ENCODE measurements around the gene PDE2A. TPM values are rescaled to one million over a fixed set of nuclear protein-coding genes. Genes with fewer than 3 reads are reported as not detected.

Gene PDE2A
- polyA plus RNA-seq, 1 donor = 13.6 TPM

DNA sequence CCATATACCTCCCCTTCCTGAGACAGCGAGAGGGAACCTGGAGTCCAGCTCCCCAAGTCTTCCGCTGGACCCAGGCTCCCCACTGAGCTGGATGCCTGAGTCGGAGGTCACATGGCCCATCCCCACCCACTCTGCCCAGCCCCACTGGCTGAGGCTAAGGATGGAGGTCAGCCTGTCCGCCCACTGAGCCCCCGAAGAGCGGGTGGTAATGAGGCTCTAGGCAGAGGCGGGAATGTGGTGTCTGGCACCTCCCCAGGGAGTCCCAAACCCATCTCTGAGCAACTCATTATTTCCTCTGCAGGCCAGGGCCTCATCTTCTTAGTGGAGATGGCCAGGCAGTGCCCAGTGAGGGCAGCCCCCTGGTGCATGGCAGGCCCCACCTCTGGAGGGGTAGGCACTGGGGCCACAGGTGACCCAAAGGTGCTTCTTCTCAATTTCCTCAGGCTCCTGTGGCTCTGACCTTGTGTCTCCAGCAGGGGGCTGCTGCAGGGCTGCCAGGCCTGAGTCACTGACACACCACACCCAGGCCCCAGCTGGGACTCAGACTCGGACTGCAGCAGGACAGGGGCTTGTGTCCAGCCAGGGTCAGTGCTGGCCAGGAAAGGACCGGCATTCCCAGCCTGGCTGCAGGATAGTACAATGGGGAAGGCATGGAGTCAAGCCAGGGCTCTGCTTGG lies 10.2 kb upstream of the PDE2A start:
- no peak for DNase-seq

- peak; percentile 41 for DNase-seq
These were observed 9.6 kb upstream of the PDE2A start for GRCh38 chr11:72683782-72684200.

DNA sequence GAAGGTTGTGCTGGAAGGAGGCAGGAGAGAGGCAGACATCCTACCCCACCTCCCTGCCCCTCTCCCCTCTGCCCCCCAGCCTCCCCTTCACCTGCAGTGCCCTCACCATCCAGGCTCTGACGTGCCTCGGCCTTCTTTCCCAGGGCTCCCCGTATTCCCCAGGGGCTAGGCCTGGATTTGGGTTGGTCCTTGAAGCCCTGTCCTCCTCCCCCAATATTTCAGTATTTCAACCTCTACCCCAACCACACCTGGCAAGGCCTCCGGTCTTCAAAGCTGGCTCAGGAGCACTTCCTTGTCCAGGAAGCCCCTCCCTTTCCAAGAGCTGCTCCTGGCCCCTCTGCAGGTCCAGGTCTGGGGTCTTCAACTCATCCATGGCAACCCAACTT lies 8.6 kb upstream of the PDE2A start:
- DNase-seq = no peak

GRCh38 chr11:72682238-72682857 lies 8.1 kb upstream of the PDE2A start:
- no peak for DNase-seq

- no peak for DNase-seq
These were observed 7.3 kb upstream of the PDE2A start for GRCh38 chr11:72681226-72682153.

DNA sequence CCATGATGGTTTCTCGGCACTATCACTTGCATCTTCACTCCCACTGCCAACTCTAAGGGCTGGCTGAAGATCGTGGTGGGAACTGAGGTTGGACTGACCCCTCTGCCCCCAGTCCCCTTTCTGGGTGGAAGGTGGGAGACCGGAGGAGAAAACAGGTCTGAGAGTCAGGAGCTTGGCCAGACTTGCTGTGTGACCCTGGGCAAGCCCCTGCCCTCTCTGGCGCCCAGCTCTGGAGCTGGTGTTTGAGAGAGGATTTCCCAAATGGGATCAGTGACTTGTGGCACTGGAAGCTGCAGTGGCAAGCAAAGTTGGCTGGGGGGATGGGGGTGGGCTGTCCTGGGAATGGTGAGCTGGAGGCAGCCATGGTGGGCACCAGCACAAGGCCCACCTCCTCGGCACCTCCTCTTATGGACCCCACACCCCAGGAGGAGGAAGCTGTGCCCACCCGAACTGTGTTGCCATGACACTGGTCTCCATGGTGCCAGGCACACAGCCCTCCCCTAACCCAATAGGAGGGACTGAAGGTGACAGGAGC lies 6.5 kb upstream of the PDE2A start:
- DNase-seq = no peak

- DNase-seq = no peak
These were observed 5.6 kb upstream of the PDE2A start for GRCh38 chr11:72679869-72680268.

GRCh38 chr11:72678524-72678923 lies 4.3 kb upstream of the PDE2A start:
- no peak for DNase-seq

DNA sequence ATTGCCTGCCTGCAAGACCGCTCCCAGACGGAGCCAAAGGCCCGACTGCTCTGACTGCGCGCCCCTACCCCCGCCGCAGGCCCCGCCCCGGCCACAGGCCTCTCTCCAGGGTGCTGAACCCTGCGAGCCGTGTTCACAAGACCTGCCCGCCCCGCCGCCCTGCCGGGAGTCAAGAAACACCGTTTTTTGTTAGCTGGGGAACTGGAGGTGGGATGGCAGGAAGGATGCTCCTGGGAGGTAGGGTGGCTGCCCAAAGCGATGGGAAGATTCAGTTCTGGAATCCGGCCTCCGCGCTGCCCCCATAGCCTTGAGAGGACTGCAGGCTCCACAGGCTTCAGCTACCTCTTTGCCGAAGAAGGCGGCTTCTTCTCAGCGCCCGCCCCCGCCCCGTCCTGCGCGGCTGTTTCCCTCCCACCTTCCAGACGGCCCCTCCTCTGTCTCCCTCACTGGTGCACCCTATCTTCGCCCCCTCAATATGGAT lies 2.7 kb upstream of the PDE2A start:
- peak; percentile 79 for DNase-seq

DNA sequence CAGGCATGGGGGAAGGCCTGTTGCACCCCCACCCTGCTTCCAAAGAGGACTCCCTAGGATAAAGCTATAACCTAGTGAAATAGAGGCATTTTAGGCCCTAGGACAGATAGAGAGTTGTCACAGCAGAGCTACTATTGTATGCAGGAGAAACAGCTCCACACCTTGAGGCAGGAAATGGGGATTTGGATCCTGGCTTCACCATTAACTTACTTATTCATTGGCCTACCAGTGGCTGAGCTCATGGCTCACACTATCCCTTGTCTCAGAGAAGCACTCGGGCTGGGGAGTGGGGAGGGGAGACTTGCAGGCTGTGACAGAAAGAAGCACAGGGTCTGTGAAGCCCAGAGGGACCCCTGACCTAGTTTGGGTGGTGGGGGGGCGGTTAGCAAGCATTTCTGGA lies 999 bp upstream of the PDE2A start:
- no peak for DNase-seq

DNA sequence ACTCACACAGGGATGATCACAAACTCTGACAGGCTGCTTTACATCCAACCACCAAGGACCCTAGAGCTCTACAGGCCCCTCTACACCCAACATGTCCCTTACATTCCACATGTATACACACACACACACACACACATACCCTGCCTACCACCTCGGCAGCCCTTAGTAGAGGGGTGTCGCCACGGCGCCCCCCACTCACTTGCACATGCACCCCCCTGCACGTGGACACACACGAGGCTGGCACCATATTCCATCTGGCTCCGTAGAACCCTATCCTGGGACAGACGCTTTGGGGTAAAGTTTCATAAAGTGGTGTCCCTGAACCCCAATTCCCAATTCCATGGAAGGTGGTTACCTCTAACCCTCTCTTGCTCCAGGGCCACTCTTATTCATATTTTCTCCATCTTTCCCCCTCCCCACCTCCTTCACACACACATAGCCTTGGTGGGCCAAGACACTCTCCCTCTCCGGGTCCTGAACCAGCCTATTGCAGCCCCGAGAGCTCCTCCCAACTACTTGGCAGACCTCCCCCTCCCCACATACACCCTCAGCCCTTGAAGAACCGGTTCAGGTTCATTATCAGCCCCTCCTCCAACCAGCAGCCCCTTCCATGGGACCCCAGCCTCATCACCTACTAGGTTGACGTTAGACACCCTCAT lies 809 bp downstream of the PDE2A start:
- DNase-seq = peak; percentile 40

- no peak for DNase-seq
These were observed 1.5 kb downstream of the PDE2A start for GRCh38 chr11:72672597-72673238.

DNA sequence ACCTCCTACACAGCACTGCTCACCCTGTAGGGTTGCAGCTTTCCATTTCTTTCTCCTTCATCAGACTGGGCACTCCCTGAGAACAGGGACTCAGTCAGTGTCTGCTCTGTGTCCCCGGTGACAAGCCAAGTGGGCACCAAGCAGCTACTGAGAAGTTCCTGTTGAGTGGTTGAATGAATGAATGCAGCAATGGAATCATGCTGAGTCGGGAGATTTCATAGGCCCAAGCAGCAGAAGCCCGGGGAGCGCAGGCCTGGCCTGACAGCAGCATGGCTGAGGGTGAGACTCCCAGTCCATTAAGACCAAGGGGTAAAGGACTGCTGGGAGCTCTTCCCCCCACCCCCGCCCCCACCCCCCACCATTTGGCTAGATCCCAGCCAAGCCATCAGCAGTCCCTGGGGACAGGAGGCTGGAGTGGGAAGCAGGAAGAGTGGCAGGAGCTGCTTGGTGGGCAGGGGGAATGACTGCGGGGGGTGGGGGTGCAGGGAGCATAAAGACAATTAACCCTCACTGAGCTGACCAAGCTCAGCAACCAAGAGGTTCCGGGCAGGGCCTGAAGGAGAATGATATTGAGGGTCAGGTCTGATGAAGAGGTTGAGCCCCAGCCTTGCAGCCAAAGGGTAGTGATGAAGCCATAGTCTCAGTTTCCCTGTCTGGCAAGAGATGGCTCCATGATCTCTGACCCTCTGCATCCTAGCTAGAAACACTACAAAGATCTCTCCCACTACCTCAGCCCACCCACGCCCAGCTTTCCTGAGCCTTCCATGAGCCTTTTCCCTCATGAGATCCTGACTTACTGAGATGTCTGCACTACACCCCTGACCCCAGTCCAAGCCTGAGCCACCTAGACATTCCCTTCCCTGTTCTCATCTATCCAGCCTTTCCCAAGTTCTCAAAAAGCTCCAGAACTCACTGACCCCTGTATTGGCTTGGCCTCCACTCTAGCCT lies 2.8 kb downstream of the PDE2A start:
- DNase-seq = no peak

DNA sequence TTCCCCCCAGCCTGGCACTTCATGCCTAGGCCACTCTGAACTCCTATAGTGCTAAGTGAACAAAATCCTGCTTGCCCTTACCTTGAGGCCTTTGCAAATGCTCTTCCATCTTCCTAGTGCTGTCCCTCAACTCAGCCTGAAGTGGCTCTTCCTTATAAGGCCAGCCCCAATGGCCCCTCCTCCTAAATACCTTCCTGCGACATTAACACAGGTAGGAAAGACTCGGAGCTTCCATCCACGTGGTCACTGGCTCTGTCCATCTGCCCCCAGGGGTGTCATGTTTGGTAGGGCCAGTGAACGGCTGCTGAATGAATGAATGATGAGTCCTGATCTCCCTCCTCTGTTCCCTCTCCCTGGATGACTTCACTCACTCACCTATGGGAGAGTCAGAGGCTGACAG lies 4.2 kb downstream of the PDE2A start:
- DNase-seq = no peak

- DNase-seq = no peak
These were observed 4.7 kb downstream of the PDE2A start for GRCh38 chr11:72669527-72669926.

DNA sequence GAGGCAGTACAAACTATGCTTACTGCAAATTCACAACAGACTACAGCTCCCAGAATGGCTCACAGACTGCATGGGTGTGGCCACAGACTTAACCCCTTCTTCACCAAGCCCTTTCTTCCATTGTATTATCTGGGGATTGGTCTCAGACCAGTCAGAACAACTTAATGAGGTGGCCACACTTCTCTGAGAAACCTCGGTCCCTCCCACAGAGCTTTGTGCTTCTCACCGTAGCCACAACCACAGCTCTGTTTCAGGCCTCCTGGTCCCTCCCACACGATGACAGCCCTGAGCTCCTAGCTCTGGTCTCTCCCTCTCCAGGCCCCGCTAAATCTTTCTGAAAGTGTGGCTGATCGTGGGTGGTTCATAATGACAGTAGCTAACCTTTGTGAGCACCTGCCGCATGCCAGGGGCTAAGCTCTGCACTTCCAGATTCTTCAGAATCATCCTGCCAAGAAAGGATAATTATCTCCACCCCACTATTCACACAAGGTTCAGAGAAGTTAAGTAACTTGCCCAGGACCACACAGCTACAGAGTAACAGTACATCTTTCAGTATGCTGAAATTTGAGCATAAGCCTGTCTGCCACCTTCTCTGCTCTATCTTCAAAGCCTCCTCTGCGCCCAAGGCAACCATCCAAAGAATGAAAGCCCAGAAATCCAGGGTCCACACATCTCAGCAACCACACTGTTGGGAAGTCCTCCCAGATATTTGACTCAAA lies 5.4 kb downstream of the PDE2A start:
- DNase-seq = peak; percentile 29

DNA sequence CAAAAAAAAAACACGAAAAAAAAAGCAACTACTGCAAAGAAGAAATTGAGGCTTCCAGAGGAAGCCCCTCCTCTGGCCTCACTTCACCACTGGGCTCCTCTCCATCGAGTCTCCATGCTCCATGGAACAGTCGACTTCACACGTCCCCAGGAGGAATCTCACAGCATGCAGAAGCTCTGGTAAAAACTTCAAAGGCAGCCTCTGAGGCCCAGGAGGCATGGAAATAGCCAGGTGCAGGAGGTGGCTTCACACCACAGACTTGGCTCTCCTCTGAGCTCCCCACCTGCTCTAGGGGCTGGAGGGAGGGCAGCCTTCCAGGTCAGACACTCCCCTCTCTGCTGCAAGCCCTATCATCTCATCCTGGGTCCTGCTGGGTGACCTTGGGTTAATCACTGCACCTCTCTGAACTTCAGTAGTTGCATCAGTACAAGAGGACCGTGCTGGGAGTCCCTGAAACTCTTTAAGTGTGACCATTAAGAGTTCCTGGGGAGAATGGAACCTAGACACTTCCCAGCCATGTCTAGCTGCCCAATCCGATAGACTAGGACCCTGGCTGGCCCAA lies 8.2 kb downstream of the PDE2A start:
- DNase-seq = no peak

GRCh38 chr11:72662036-72662435 lies 12.2 kb downstream of the PDE2A start:
- DNase-seq = no peak

- no peak for DNase-seq
These were observed 12.7 kb downstream of the PDE2A start for GRCh38 chr11:72661486-72661885.
